Stimulated activated CD4-positive, alpha-beta T cell treated with anti-CD3 and anti-CD28 coated beads, Interleukin-4, amount 100 ng/mL, for 4 hours (primary cell): ENCODE results near the gene ALPP.
"Not testable (repeated sequence)": the region's sequence is repeated elsewhere in the genome, so short reads cannot be mapped to it uniquely, and the experiment has no call there.

Experiments used
- DNase-seq, 2 experiments: peaks; one replicate each; pipeline ENCODE4 v3.0.0-alpha.2; 2020

ALPP gene

GRCh38 chr2:232378735-232379151 is at the start of gene ALPP:
Gene ALPP, plus strand, starts transcription at chr2:232378751. Its CDS starts 52 bp downstream, at chr2:232378803.
- DNase-seq = not testable (repeated sequence)

- no peak for DNase-seq
Observed at GRCh38 chr2:232329716-232330067, 48.9 kb upstream of the ALPP start.

GRCh38 chr2:232330068-232330999 is 48.2 kb upstream of the ALPP start:
- DNase-seq = no peak

- not testable (repeated sequence) for DNase-seq
Observed at GRCh38 chr2:232331061-232331460, 47.5 kb upstream of the ALPP start.

GRCh38 chr2:232331641-232332040 is 46.9 kb upstream of the ALPP start:
- not testable (repeated sequence) for DNase-seq

- not testable (repeated sequence) for DNase-seq
Observed at GRCh38 chr2:232332244-232332939, 46.2 kb upstream of the ALPP start.

- no peak for DNase-seq
Observed at GRCh38 chr2:232332940-232333259, 45.7 kb upstream of the ALPP start.

GRCh38 chr2:232333361-232334135 is 45.0 kb upstream of the ALPP start:
- DNase-seq = no peak

GRCh38 chr2:232334136-232334884 is 44.2 kb upstream of the ALPP start:
- not testable (repeated sequence) for DNase-seq

GRCh38 chr2:232334885-232335205 is 43.7 kb upstream of the ALPP start:
- not testable (repeated sequence) for DNase-seq

GRCh38 chr2:232335206-232335858 is 43.2 kb upstream of the ALPP start:
- peak in 1 of 2 experiments; percentile 1 for DNase-seq

- DNase-seq = peak in 1 of 2 experiments; percentile 0
Observed at GRCh38 chr2:232335859-232336215, 42.7 kb upstream of the ALPP start.

GRCh38 chr2:232336241-232336736 is 42.3 kb upstream of the ALPP start:
- peak in 1 of 2 experiments; percentile 0 for DNase-seq

- no peak for DNase-seq
Observed at GRCh38 chr2:232336981-232337720, 41.4 kb upstream of the ALPP start.

- DNase-seq = not testable (repeated sequence)
Observed at GRCh38 chr2:232338094-232338758, 40.3 kb upstream of the ALPP start.

- DNase-seq = no peak
Observed at GRCh38 chr2:232338759-232339106, 39.8 kb upstream of the ALPP start.

GRCh38 chr2:232339121-232340081 is 39.1 kb upstream of the ALPP start:
- no peak for DNase-seq

- DNase-seq = no peak
Observed at GRCh38 chr2:232340171-232340935, 38.2 kb upstream of the ALPP start.
